K562 (cell line): ENCODE results near the gene METTL22. TPM values are rescaled to one million over a fixed set of nuclear protein-coding genes. Genes with fewer than 3 reads are reported as not detected.

ENCODE experiments used
- CBFA2T3 ChIP-seq: fragments of 450-650 bp; IDR thresholded peaks from 2 replicates; pipeline ENCODE4 v1.6.1; 2017
- CREB1 ChIP-seq, 2 experiments: sonication (generic) in 1 of 2; formaldehyde crosslinking in 1 of 2; IDR thresholded peaks; 2 replicates each; pipeline versions ENCODE4 v1.6.1 to v1.8.0; 2012 to 2022; ENCODE audit warnings: inconsistent platforms in 1 of 2, mild to moderate bottlenecking in 1 of 2, missing genetic modification reagents in 1 of 2, moderate library complexity in 1 of 2
- EHMT2 ChIP-seq: fragments of 450-650 bp; IDR thresholded peaks from 2 replicates; pipeline ENCODE4 v1.6.1; 2018; ENCODE audit warnings: antibody characterized with exemption
- GABPA ChIP-seq: fragments of 200-800 bp; sonication (Bioruptor generic); conservative IDR thresholded peaks from 2 replicates; pipeline ENCODE4 v1.6.1; 2016; ENCODE audit warnings: low read depth, missing genetic modification characterization, missing compliant biosample characterization
- HLTF ChIP-seq: fragments of 450-650 bp; IDR thresholded peaks from 2 replicates; pipeline ENCODE4 v1.6.1; 2016
- MAFG ChIP-seq: fragments of 450-650 bp; conservative IDR thresholded peaks from 2 replicates; pipeline ENCODE4 v1.6.1; 2016; ENCODE audit warnings: missing genetic modification characterization, missing compliant biosample characterization
- NFYB ChIP-seq: IDR thresholded peaks from 2 replicates; pipeline ENCODE4 v1.6.1; 2011; ENCODE audit warnings: mild to moderate bottlenecking, moderate library complexity; ENCODE audit not compliant: insufficient read length; ENCODE audit errors: extremely low read depth
- PHB ChIP-seq: fragments of 250-450 bp; sonication (Bioruptor Pico); IDR thresholded peaks from 2 replicates; pipeline ENCODE4 v1.5.0; 2021
- POLR2AphosphoS5 ChIP-seq: IDR thresholded peaks from 2 replicates; pipeline ENCODE4 v1.6.1; 2011; ENCODE audit warnings: mild to moderate bottlenecking, low read depth, low read length, moderate library complexity; ENCODE audit not compliant: control insufficient read depth, insufficient read depth
- PURB ChIP-seq: sonication (generic); formaldehyde crosslinking; IDR thresholded peaks from 2 replicates; pipeline ENCODE4 v1.9.0; 2021; ENCODE audit warnings: low read depth, mild to moderate bottlenecking, missing genetic modification reagents
- RB1 ChIP-seq: fragments of 450-650 bp; IDR thresholded peaks from 2 replicates; pipeline ENCODE4 v1.6.1; 2017; ENCODE audit warnings: low read depth, mild to moderate bottlenecking
- RBM25 ChIP-seq: fragments of 200-400 bp; formaldehyde crosslinking; IDR thresholded peaks from 2 replicates; pipeline ENCODE4 v1.6.1; 2018; ENCODE audit warnings: low read length, low read depth, moderate library complexity; ENCODE audit not compliant: severe bottlenecking
- RBM34 ChIP-seq: fragments of 200-400 bp; formaldehyde crosslinking; IDR thresholded peaks from 2 replicates; pipeline ENCODE4 v1.6.1; 2018; ENCODE audit warnings: low read length, borderline replicate concordance; ENCODE audit not compliant: insufficient read depth
- SAFB ChIP-seq: fragments of 200-400 bp; formaldehyde crosslinking; IDR thresholded peaks from 2 replicates; pipeline ENCODE4 v1.6.1; 2017; ENCODE audit warnings: low read depth, low read length, borderline replicate concordance
- SRSF3 ChIP-seq: fragments of 200-400 bp; formaldehyde crosslinking; IDR thresholded peaks from 2 replicates; pipeline ENCODE4 v1.6.1; 2016; ENCODE audit warnings: mild to moderate bottlenecking, low read length, moderate library complexity; ENCODE audit not compliant: insufficient read depth
- STAT5B ChIP-seq: fragments of 250-450 bp; sonication (Bioruptor Pico); IDR thresholded peaks from 2 replicates; pipeline ENCODE4 v1.8.0; 2021; ENCODE audit warnings: mild to moderate bottlenecking, inconsistent platforms
- U2AF2 ChIP-seq: fragments of 200-400 bp; formaldehyde crosslinking; optimal IDR thresholded peaks from 2 replicates; pipeline ENCODE3; 2017; ENCODE audit warnings: low read depth, mild to moderate bottlenecking, low read length
- ZBED1 ChIP-seq: IDR thresholded peaks from 2 replicates; pipeline ENCODE4 v1.6.1; 2014
- ZEB2 ChIP-seq: fragments of 450-650 bp; IDR thresholded peaks from 2 replicates; pipeline ENCODE4 v1.6.1; 2016
- ZNF232 ChIP-seq: sonication (generic); formaldehyde crosslinking; IDR thresholded peaks from 2 replicates; pipeline ENCODE4 v1.8.0; 2022; ENCODE audit warnings: mild to moderate bottlenecking, missing genetic modification reagents
- ZNF24 ChIP-seq: fragments of 450-650 bp; IDR thresholded peaks from 2 replicates; pipeline ENCODE4 v1.6.1; 2016
- ZNF347 ChIP-seq: fragments of 450-650 bp; formaldehyde crosslinking; IDR thresholded peaks from 2 replicates; pipeline ENCODE4 v1.4.0; 2020; ENCODE audit warnings: low read depth, mild to moderate bottlenecking, moderate library complexity
- ZNF41 ChIP-seq: fragments of 250-450 bp; sonication (Bioruptor Pico); conservative IDR thresholded peaks from 2 replicates; pipeline ENCODE4 v1.4.0; 2020; ENCODE audit warnings: mild to moderate bottlenecking
- ZNF431 ChIP-seq: sonication (generic); formaldehyde crosslinking; IDR thresholded peaks from 2 replicates; pipeline ENCODE4 v1.8.0; 2022; ENCODE audit warnings: mild to moderate bottlenecking, missing genetic modification reagents
- ZNF444 ChIP-seq: fragments of 250-450 bp; sonication (Bioruptor Pico); IDR thresholded peaks from 2 replicates; pipeline ENCODE4 v1.4.0; 2020; ENCODE audit warnings: mild to moderate bottlenecking, moderate library complexity
- ZNF740 ChIP-seq, 3 experiments: fragments of 200-800 bp in 1 of 3; sonication (Bioruptor generic) in 1 of 3; sonication (generic) in 1 of 3; formaldehyde crosslinking in 1 of 3; IDR thresholded peaks; 2 replicates each; pipeline versions ENCODE4 v1.6.1 to v1.8.0; 2016 to 2022; ENCODE audit warnings: mild to moderate bottlenecking in 2 of 3, missing compliant biosample characterization in 2 of 3, missing genetic modification characterization in 2 of 3, missing genetic modification reagents in 1 of 3
- polyA plus RNA-seq, 8 experiments: library from polyadenylated mRNA; depleted of rRNA in 4 of 8; stranded (reverse) in 5 of 8; unstranded in 3 of 8; fragments of >200 nt; fragmentation: Nextera tagmentation in 2 of 8; fragmentation: Illumina TruSeq in 1 of 8; extraction: Ambion mirVana in 2 of 8; extraction: Trizol in 1 of 8; gene quantifications; 2 replicates each; pipeline versions ENCODE4 v1.2.1 to v1.2.3, GENCODE V29; 2011 to 2014; ENCODE audit warnings: inconsistent platforms in 1 of 8, missing spikeins in 1 of 8
- total RNA-seq, 7 experiments: library from RNA; depleted of rRNA in 6 of 7; stranded (reverse); fragments of >200 nt in 6 of 7; fragmentation: Illumina TruSeq in 2 of 7; extraction: Trizol in 2 of 7; gene quantifications; 2 replicates each; pipeline versions ENCODE4 v1.2.1 to v1.2.3, GENCODE V29; 2011 to 2021; ENCODE audit warnings: low replicate concordance in 1 of 7
- TF ChIP-seq, protein P1 (sequence below): fragments of 250-450 bp; sonication (Bioruptor Pico); IDR thresholded peaks from 2 replicates; pipeline ENCODE4 v1.4.0; 2020; ENCODE audit warnings: mild to moderate bottlenecking, moderate library complexity

Gene METTL22
- total and polyA plus RNA-seq, 9 of the 15 experiments (the other 6 are each of a cell fraction or from before 2014, with no cell fraction given), result 6.9 to 33.2 (median 18.5) TPM

GRCh38 chr16:8621572-8622314 lies at the start of gene METTL22 (continued):
- TF ChIP-seq ZNF740 (CRISPR knock-in tag; IDR thresholded peaks at IDR 0.05) (no peak; the same call in 1 of the 2 replicates), ZNF740 (tag; IDR thresholded peaks at IDR 0.05) (no peak), U2AF2 (no peak), ZNF431 (CRISPR knock-in tag) (0 out of 2 replicates have a peak, but pooled peaks have one; percentile 24), ZEB2 (no peak), NFYB (no peak), CREB1 (IDR thresholded peaks at IDR 0.05) (peak; percentile 50), CREB1 (CRISPR knock-in tag; IDR thresholded peaks at IDR 0.05) (no peak; the same call in 1 of the 2 replicates), GABPA (tag) (no peak), EHMT2 (no peak), POLR2AphosphoS5 (peak; percentile 71), PURB (no peak), ZNF347 (CRISPR knock-in tag) (no peak), SRSF3 (no peak), ZNF24 (no peak), ZNF41 (CRISPR knock-in tag) (no peak), ZNF232 (CRISPR knock-in tag) (no peak), RBM34 (no peak), SAFB (no peak), CBFA2T3 (no peak), ZNF444 (CRISPR knock-in tag) (no peak), STAT5B (CRISPR knock-in tag) (no peak), RBM25 (no peak), RB1 (peak; percentile 67; the same call in 1 of the 2 replicates), ZBED1 (no peak), MAFG (tag) (no peak), HLTF (no peak), PHB (CRISPR knock-in tag) (no peak)
- TF ChIP-seq, protein P1, sequence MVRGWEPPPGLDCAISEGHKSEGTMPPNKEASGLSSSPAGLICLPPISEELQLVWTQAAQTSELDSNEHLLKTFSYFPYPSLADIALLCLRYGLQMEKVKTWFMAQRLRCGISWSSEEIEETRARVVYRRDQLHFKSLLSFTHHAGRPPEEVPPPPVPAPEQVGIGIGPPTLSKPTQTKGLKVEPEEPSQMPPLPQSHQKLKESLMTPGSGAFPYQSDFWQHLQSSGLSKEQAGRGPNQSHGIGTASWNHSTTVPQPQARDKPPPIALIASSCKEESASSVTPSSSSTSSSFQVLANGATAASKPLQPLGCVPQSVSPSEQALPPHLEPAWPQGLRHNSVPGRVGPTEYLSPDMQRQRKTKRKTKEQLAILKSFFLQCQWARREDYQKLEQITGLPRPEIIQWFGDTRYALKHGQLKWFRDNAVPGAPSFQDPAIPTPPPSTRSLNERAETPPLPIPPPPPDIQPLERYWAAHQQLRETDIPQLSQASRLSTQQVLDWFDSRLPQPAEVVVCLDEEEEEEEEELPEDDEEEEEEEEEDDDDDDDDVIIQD (CRISPR knock-in tag), result no peak
